ENCODE results near the gene EFNA5.

Gene EFNA5

GRCh38 chr5:107590686-107591085, 80.1 kb downstream of the EFNA5 start:
- Histone ChIP-seq H3K79me2 (ENCODE audit: control insufficient read depth, insufficient read depth, low read length, unreplicated experiment) (peaks cover 21% of the 10 kb centered on the region), H2AFZ (ENCODE audit: low read length, unreplicated experiment) (no peak overlapping the region), H3K27ac (ENCODE audit: low read depth, low read length) (no peak overlapping the region), H3K36me3 (ENCODE audit: insufficient read depth, low read length) (no peaks in the 10 kb centered on the region), H3K27me3 (ENCODE audit: insufficient read depth, low read length) (no peaks in the 10 kb centered on the region), H3K4me3 (ENCODE audit: low read depth, low read length) (no peak overlapping the region), H3K4me1 (ENCODE audit: control insufficient read depth, insufficient read depth, low read length, unreplicated experiment) (peaks cover 13% of the 10 kb centered on the region)

GRCh38 chr5:107589520-107590193, 81.1 kb downstream of the EFNA5 start:
- Histone ChIP-seq H3K4me3 (ENCODE audit: low read depth, low read length) (no peak overlapping the region), H3K27ac (ENCODE audit: low read depth, low read length) (no peak overlapping the region), H3K79me2 (ENCODE audit: control insufficient read depth, insufficient read depth, low read length, unreplicated experiment) (peaks cover 17% of the 10 kb centered on the region), H2AFZ (ENCODE audit: low read length, unreplicated experiment) (no peak overlapping the region), H3K36me3 (ENCODE audit: insufficient read depth, low read length) (no peaks in the 10 kb centered on the region), H3K27me3 (ENCODE audit: insufficient read depth, low read length) (no peaks in the 10 kb centered on the region), H3K4me1 (ENCODE audit: control insufficient read depth, insufficient read depth, low read length, unreplicated experiment) (peaks cover 7% of the 10 kb centered on the region)

- Histone ChIP-seq H3K27me3 (ENCODE audit: insufficient read depth, low read length) (no peaks in the 10 kb centered on the region), H2AFZ (ENCODE audit: low read length, unreplicated experiment) (no peak overlapping the region), H3K27ac (ENCODE audit: low read depth, low read length) (no peak overlapping the region), H3K4me1 (ENCODE audit: control insufficient read depth, insufficient read depth, low read length, unreplicated experiment) (peaks cover 22% of the 10 kb centered on the region), H3K79me2 (ENCODE audit: control insufficient read depth, insufficient read depth, low read length, unreplicated experiment) (peaks cover 36% of the 10 kb centered on the region), H3K36me3 (ENCODE audit: insufficient read depth, low read length) (no peaks in the 10 kb centered on the region), H3K4me3 (ENCODE audit: low read depth, low read length) (no peak overlapping the region)
These were observed 88.1 kb downstream of the EFNA5 start for GRCh38 chr5:107582625-107583024.

GRCh38 chr5:107580889-107581820, 89.6 kb downstream of the EFNA5 start:
- H3K27me3 ChIP-seq (ENCODE audit: insufficient read depth, low read length): no peaks in the 10 kb centered on the region
- H3K27ac ChIP-seq (ENCODE audit: low read depth, low read length): peak overlapping the region; percentile 55
- no peaks in the 10 kb centered on the region for H3K36me3 ChIP-seq (ENCODE audit: insufficient read depth, low read length)
- peaks cover 48% of the 10 kb centered on the region for H3K79me2 ChIP-seq (ENCODE audit: control insufficient read depth, insufficient read depth, low read length, unreplicated experiment)
- H3K4me1 ChIP-seq (ENCODE audit: control insufficient read depth, insufficient read depth, low read length, unreplicated experiment): peaks cover 23% of the 10 kb centered on the region
- H2AFZ ChIP-seq (ENCODE audit: low read length, unreplicated experiment): peak overlapping the region; percentile 78
- peak overlapping the region; percentile 34 for H3K4me3 ChIP-seq (ENCODE audit: low read depth, low read length)

GRCh38 chr5:107578051-107578635, 92.6 kb downstream of the EFNA5 start:
- H2AFZ ChIP-seq (ENCODE audit: low read length, unreplicated experiment): no peak overlapping the region
- H3K4me3 ChIP-seq (ENCODE audit: low read depth, low read length): no peak overlapping the region
- peaks cover 67% of the 10 kb centered on the region for H3K79me2 ChIP-seq (ENCODE audit: control insufficient read depth, insufficient read depth, low read length, unreplicated experiment)
- H3K27me3 ChIP-seq (ENCODE audit: insufficient read depth, low read length): no peaks in the 10 kb centered on the region
- H3K27ac ChIP-seq (ENCODE audit: low read depth, low read length): no peak overlapping the region
- peaks cover 35% of the 10 kb centered on the region for H3K4me1 ChIP-seq (ENCODE audit: control insufficient read depth, insufficient read depth, low read length, unreplicated experiment)
- H3K36me3 ChIP-seq (ENCODE audit: insufficient read depth, low read length): no peaks in the 10 kb centered on the region

GRCh38 chr5:107577394-107577950, 93.3 kb downstream of the EFNA5 start:
- no peak overlapping the region for H3K27ac ChIP-seq (ENCODE audit: low read depth, low read length)
- peaks cover 67% of the 10 kb centered on the region for H3K79me2 ChIP-seq (ENCODE audit: control insufficient read depth, insufficient read depth, low read length, unreplicated experiment)
- peaks cover 42% of the 10 kb centered on the region for H3K4me1 ChIP-seq (ENCODE audit: control insufficient read depth, insufficient read depth, low read length, unreplicated experiment)
- no peaks in the 10 kb centered on the region for H3K27me3 ChIP-seq (ENCODE audit: insufficient read depth, low read length)
- H3K4me3 ChIP-seq (ENCODE audit: low read depth, low read length): no peak overlapping the region
- H2AFZ ChIP-seq (ENCODE audit: low read length, unreplicated experiment): no peak overlapping the region
- no peaks in the 10 kb centered on the region for H3K36me3 ChIP-seq (ENCODE audit: insufficient read depth, low read length)

- H3K27ac ChIP-seq (ENCODE audit: low read depth, low read length): no peak overlapping the region
- no peak overlapping the region for H2AFZ ChIP-seq (ENCODE audit: low read length, unreplicated experiment)
- H3K27me3 ChIP-seq (ENCODE audit: insufficient read depth, low read length): no peaks in the 10 kb centered on the region
- peaks cover 68% of the 10 kb centered on the region for H3K79me2 ChIP-seq (ENCODE audit: control insufficient read depth, insufficient read depth, low read length, unreplicated experiment)
- H3K4me1 ChIP-seq (ENCODE audit: control insufficient read depth, insufficient read depth, low read length, unreplicated experiment): peaks cover 43% of the 10 kb centered on the region
- H3K36me3 ChIP-seq (ENCODE audit: insufficient read depth, low read length): no peaks in the 10 kb centered on the region
- no peak overlapping the region for H3K4me3 ChIP-seq (ENCODE audit: low read depth, low read length)
These were observed 93.9 kb downstream of the EFNA5 start for GRCh38 chr5:107576736-107577393.

- Histone ChIP-seq H3K36me3 (ENCODE audit: insufficient read depth, low read length) (no peaks in the 10 kb centered on the region), H3K27ac (ENCODE audit: low read depth, low read length) (no peak overlapping the region), H2AFZ (ENCODE audit: low read length, unreplicated experiment) (no peak overlapping the region), H3K4me1 (ENCODE audit: control insufficient read depth, insufficient read depth, low read length, unreplicated experiment) (peaks cover 45% of the 10 kb centered on the region), H3K27me3 (ENCODE audit: insufficient read depth, low read length) (no peaks in the 10 kb centered on the region), H3K79me2 (ENCODE audit: control insufficient read depth, insufficient read depth, low read length, unreplicated experiment) (peaks cover 67% of the 10 kb centered on the region), H3K4me3 (ENCODE audit: low read depth, low read length) (no peak overlapping the region)
These were observed 94.6 kb downstream of the EFNA5 start for GRCh38 chr5:107576155-107576554.

- H3K4me3 ChIP-seq (ENCODE audit: low read depth, low read length): no peak overlapping the region
- H3K27me3 ChIP-seq (ENCODE audit: insufficient read depth, low read length): no peaks in the 10 kb centered on the region
- H2AFZ ChIP-seq (ENCODE audit: low read length, unreplicated experiment): no peak overlapping the region
- peaks cover 76% of the 10 kb centered on the region for H3K79me2 ChIP-seq (ENCODE audit: control insufficient read depth, insufficient read depth, low read length, unreplicated experiment)
- H3K27ac ChIP-seq (ENCODE audit: low read depth, low read length): no peak overlapping the region
- no peaks in the 10 kb centered on the region for H3K36me3 ChIP-seq (ENCODE audit: insufficient read depth, low read length)
- H3K4me1 ChIP-seq (ENCODE audit: control insufficient read depth, insufficient read depth, low read length, unreplicated experiment): peaks cover 54% of the 10 kb centered on the region
These were observed 96.5 kb downstream of the EFNA5 start for GRCh38 chr5:107574287-107574686.

- Histone ChIP-seq H3K36me3 (ENCODE audit: insufficient read depth, low read length) (no peaks in the 10 kb centered on the region), H2AFZ (ENCODE audit: low read length, unreplicated experiment) (no peak overlapping the region), H3K4me1 (ENCODE audit: control insufficient read depth, insufficient read depth, low read length, unreplicated experiment) (peaks cover 45% of the 10 kb centered on the region), H3K27ac (ENCODE audit: low read depth, low read length) (peak overlapping the region; percentile 46), H3K79me2 (ENCODE audit: control insufficient read depth, insufficient read depth, low read length, unreplicated experiment) (peaks cover 68% of the 10 kb centered on the region), H3K27me3 (ENCODE audit: insufficient read depth, low read length) (no peaks in the 10 kb centered on the region), H3K4me3 (ENCODE audit: low read depth, low read length) (peak overlapping the region; percentile 70)
These were observed 97.9 kb downstream of the EFNA5 start for GRCh38 chr5:107572715-107573368.

Measured in ACC112 (cell line).